Measurements from ENCODE around the gene TLX1.

Gene TLX1

GRCh38 chr10:101099901-101100300 lies 31.2 kb upstream of the TLX1 start:
- H3K36me3 ChIP-seq (ENCODE audit: insufficient read depth, low read length) = no peaks in the 10 kb centered on the region
- no peaks in the 10 kb centered on the region for H3K9me3 ChIP-seq (ENCODE audit: control insufficient read depth, insufficient read depth, low read length)
- no peak overlapping the region for H3K9ac ChIP-seq (ENCODE audit: low read depth, low read length)
- peaks cover 9% of the 10 kb centered on the region; the same call in 1 of the 2 replicates for H3K4me1 ChIP-seq (ENCODE audit: insufficient read depth, low read length)

GRCh38 chr10:101101372-101101881 lies 29.7 kb upstream of the TLX1 start:
- H3K9ac ChIP-seq (ENCODE audit: low read depth, low read length) = no peak overlapping the region
- H3K4me1 ChIP-seq (ENCODE audit: insufficient read depth, low read length) = 0 out of 2 replicates have a peak, but pooled peaks cover 6% of the 10 kb centered on the region
- H3K9me3 ChIP-seq (ENCODE audit: control insufficient read depth, insufficient read depth, low read length) = no peaks in the 10 kb centered on the region
- no peaks in the 10 kb centered on the region for H3K36me3 ChIP-seq (ENCODE audit: insufficient read depth, low read length)

- Histone ChIP-seq H3K9ac (ENCODE audit: low read depth, low read length) (no peak overlapping the region), H3K9me3 (ENCODE audit: control insufficient read depth, insufficient read depth, low read length) (no peaks in the 10 kb centered on the region), H3K36me3 (ENCODE audit: insufficient read depth, low read length) (no peaks in the 10 kb centered on the region), H3K4me1 (ENCODE audit: insufficient read depth, low read length) (no peaks in the 10 kb centered on the region)
These were observed 27.7 kb upstream of the TLX1 start for GRCh38 chr10:101103430-101103829.

- no peaks in the 10 kb centered on the region for H3K4me1 ChIP-seq (ENCODE audit: insufficient read depth, low read length)
- no peaks in the 10 kb centered on the region for H3K9me3 ChIP-seq (ENCODE audit: control insufficient read depth, insufficient read depth, low read length)
- no peaks in the 10 kb centered on the region for H3K36me3 ChIP-seq (ENCODE audit: insufficient read depth, low read length)
- no peak overlapping the region for H3K9ac ChIP-seq (ENCODE audit: low read depth, low read length)
These were observed 24.7 kb upstream of the TLX1 start for GRCh38 chr10:101106351-101106750.

- H3K9ac ChIP-seq (ENCODE audit: low read depth, low read length) = no peak overlapping the region
- no peaks in the 10 kb centered on the region for H3K36me3 ChIP-seq (ENCODE audit: insufficient read depth, low read length)
- H3K4me1 ChIP-seq (ENCODE audit: insufficient read depth, low read length) = no peaks in the 10 kb centered on the region
- no peaks in the 10 kb centered on the region for H3K9me3 ChIP-seq (ENCODE audit: control insufficient read depth, insufficient read depth, low read length)
These were observed 23.3 kb upstream of the TLX1 start for GRCh38 chr10:101107771-101108170.

- H3K9me3 ChIP-seq (ENCODE audit: control insufficient read depth, insufficient read depth, low read length) = no peaks in the 10 kb centered on the region
- H3K4me1 ChIP-seq (ENCODE audit: insufficient read depth, low read length) = 0 out of 2 replicates have a peak, but pooled peaks cover 4% of the 10 kb centered on the region
- H3K36me3 ChIP-seq (ENCODE audit: insufficient read depth, low read length) = no peaks in the 10 kb centered on the region
- no peak overlapping the region for H3K9ac ChIP-seq (ENCODE audit: low read depth, low read length)
These were observed 20.1 kb upstream of the TLX1 start for GRCh38 chr10:101110856-101111523.

GRCh38 chr10:101111547-101111946 lies 19.6 kb upstream of the TLX1 start:
- Histone ChIP-seq H3K9me3 (ENCODE audit: control insufficient read depth, insufficient read depth, low read length) (no peaks in the 10 kb centered on the region), H3K36me3 (ENCODE audit: insufficient read depth, low read length) (no peaks in the 10 kb centered on the region), H3K9ac (ENCODE audit: low read depth, low read length) (no peak overlapping the region), H3K4me1 (ENCODE audit: insufficient read depth, low read length) (0 out of 2 replicates have a peak, but pooled peaks cover 4% of the 10 kb centered on the region)

- Histone ChIP-seq H3K9ac (ENCODE audit: low read depth, low read length) (no peak overlapping the region), H3K9me3 (ENCODE audit: control insufficient read depth, insufficient read depth, low read length) (no peaks in the 10 kb centered on the region), H3K4me1 (ENCODE audit: insufficient read depth, low read length) (0 out of 2 replicates have a peak, but pooled peaks cover 4% of the 10 kb centered on the region), H3K36me3 (ENCODE audit: insufficient read depth, low read length) (no peaks in the 10 kb centered on the region)
These were observed 18.1 kb upstream of the TLX1 start for GRCh38 chr10:101112799-101113594.

GRCh38 chr10:101113890-101114403 lies 17.2 kb upstream of the TLX1 start:
- H3K9me3 ChIP-seq (ENCODE audit: control insufficient read depth, insufficient read depth, low read length) = no peaks in the 10 kb centered on the region
- no peaks in the 10 kb centered on the region for H3K36me3 ChIP-seq (ENCODE audit: insufficient read depth, low read length)
- H3K4me1 ChIP-seq (ENCODE audit: insufficient read depth, low read length) = 0 out of 2 replicates have a peak, but pooled peaks cover 4% of the 10 kb centered on the region
- no peak overlapping the region for H3K9ac ChIP-seq (ENCODE audit: low read depth, low read length)

- no peaks in the 10 kb centered on the region for H3K9me3 ChIP-seq (ENCODE audit: control insufficient read depth, insufficient read depth, low read length)
These were observed 16.5 kb upstream of the TLX1 start for GRCh38 chr10:101114646-101115045.

GRCh38 chr10:101116754-101117153 lies 14.3 kb upstream of the TLX1 start:
- Histone ChIP-seq H3K9me3 (ENCODE audit: control insufficient read depth, insufficient read depth, low read length) (no peaks in the 10 kb centered on the region), H3K9ac (ENCODE audit: low read depth, low read length) (no peak overlapping the region), H3K4me1 (ENCODE audit: insufficient read depth, low read length) (0 out of 2 replicates have a peak, but pooled peaks cover 4% of the 10 kb centered on the region), H3K36me3 (ENCODE audit: insufficient read depth, low read length) (no peaks in the 10 kb centered on the region)

More at GRCh38 chr10:101114646-101115045, 16.5 kb upstream of the TLX1 start:
- Histone ChIP-seq H3K4me1 (ENCODE audit: insufficient read depth, low read length) (0 out of 2 replicates have a peak, but pooled peaks cover 4% of the 10 kb centered on the region), H3K9ac (ENCODE audit: low read depth, low read length) (no peak overlapping the region), H3K36me3 (ENCODE audit: insufficient read depth, low read length) (no peaks in the 10 kb centered on the region)

- H3K9me3 ChIP-seq (ENCODE audit: control insufficient read depth, insufficient read depth, low read length) = no peaks in the 10 kb centered on the region
- H3K4me1 ChIP-seq (ENCODE audit: insufficient read depth, low read length) = peaks cover 4% of the 10 kb centered on the region; the same call in 1 of the 2 replicates
- no peaks in the 10 kb centered on the region for H3K36me3 ChIP-seq (ENCODE audit: insufficient read depth, low read length)
- no peak overlapping the region for H3K9ac ChIP-seq (ENCODE audit: low read depth, low read length)
These were observed 13.1 kb upstream of the TLX1 start for GRCh38 chr10:101118031-101118430.

- Histone ChIP-seq H3K36me3 (ENCODE audit: insufficient read depth, low read length) (no peaks in the 10 kb centered on the region), H3K9ac (ENCODE audit: low read depth, low read length) (peak overlapping the region; percentile 72; the same call in 1 of the 2 replicates), H3K4me1 (ENCODE audit: insufficient read depth, low read length) (no peaks in the 10 kb centered on the region; the same call in 1 of the 2 replicates), H3K9me3 (ENCODE audit: control insufficient read depth, insufficient read depth, low read length) (no peaks in the 10 kb centered on the region)
These were observed 10.6 kb upstream of the TLX1 start for GRCh38 chr10:101120520-101120883.

- Histone ChIP-seq H3K9ac (ENCODE audit: low read depth, low read length) (peak overlapping the region; percentile 72; the same call in 1 of the 2 replicates), H3K4me1 (ENCODE audit: insufficient read depth, low read length) (no peaks in the 10 kb centered on the region; the same call in 1 of the 2 replicates), H3K36me3 (ENCODE audit: insufficient read depth, low read length) (no peaks in the 10 kb centered on the region), H3K9me3 (ENCODE audit: control insufficient read depth, insufficient read depth, low read length) (no peaks in the 10 kb centered on the region)
These were observed 10.0 kb upstream of the TLX1 start for GRCh38 chr10:101120884-101121653.

All from ES-I3 (cell line).